ENCODE data around the gene DMGDH. TPM values are rescaled to one million over a fixed set of nuclear protein-coding genes. Genes with fewer than 3 reads are reported as not detected.

The DMGDH gene
- total RNA-seq, 1 donor from 2014 or later, result 1.1 TPM

DNA sequence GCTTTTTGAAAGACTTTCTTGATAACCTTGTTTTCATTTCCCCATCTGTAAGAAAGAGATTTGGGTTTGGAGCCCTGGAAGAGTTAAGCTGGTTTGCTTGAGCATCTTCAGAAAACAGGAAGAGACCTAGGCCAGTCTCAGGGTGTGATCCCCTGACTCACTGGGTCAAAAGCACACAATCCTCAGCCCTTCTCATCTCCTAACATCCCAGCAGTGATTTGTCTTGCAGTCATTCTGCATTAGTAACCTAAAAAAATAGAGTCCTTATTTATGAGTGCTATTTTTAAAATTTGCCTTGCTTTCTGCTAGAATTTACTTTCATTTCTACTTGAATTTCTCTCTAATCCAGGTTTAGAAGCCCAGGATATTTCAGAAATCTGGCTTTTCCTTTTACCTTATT lies 68.0 kb downstream of the DMGDH start:
- no peak for DNase-seq (ENCODE audit: extremely low spot score, unreplicated experiment)
- Mint-ChIP-seq H3K27me3 (ENCODE audit: unreplicated experiment) (peaks cover 4% of the 10 kb centered on the region), H3K4me3 (ENCODE audit: unreplicated experiment) (no peak overlapping the region), H3K36me3 (ENCODE audit: unreplicated experiment) (no peaks in the 10 kb centered on the region), H3K4me1 (ENCODE audit: unreplicated experiment) (peaks cover 19% of the 10 kb centered on the region), H3K9me3 (ENCODE audit: unreplicated experiment) (no peaks in the 10 kb centered on the region), H3K27ac (ENCODE audit: unreplicated experiment) (peak overlapping the region; percentile 85)
- TF ChIP-seq, protein P1, sequence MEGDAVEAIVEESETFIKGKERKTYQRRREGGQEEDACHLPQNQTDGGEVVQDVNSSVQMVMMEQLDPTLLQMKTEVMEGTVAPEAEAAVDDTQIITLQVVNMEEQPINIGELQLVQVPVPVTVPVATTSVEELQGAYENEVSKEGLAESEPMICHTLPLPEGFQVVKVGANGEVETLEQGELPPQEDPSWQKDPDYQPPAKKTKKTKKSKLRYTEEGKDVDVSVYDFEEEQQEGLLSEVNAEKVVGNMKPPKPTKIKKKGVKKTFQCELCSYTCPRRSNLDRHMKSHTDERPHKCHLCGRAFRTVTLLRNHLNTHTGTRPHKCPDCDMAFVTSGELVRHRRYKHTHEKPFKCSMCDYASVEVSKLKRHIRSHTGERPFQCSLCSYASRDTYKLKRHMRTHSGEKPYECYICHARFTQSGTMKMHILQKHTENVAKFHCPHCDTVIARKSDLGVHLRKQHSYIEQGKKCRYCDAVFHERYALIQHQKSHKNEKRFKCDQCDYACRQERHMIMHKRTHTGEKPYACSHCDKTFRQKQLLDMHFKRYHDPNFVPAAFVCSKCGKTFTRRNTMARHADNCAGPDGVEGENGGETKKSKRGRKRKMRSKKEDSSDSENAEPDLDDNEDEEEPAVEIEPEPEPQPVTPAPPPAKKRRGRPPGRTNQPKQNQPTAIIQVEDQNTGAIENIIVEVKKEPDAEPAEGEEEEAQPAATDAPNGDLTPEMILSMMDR (IDR thresholded peaks at IDR 0.05), result no peak

DNA sequence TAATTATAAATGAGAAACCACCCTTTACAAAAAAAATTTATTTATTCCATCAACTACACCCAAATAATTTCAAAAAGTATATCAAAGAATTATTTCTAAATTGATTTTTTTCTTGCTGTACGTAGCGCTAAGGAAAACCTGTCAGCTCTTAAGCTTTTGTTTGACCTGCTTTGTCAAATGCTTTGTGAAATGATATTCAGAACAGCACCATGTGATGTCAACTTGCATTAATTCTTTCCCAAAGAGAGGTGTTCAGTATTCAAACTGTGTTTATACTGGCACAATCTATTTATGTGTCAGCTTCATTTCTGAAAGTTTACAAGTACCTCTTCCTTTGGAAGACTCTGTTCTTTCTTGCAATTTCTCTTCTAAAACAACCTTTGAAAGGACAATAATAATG lies 72.4 kb downstream of the DMGDH start:
- DNase-seq (ENCODE audit: extremely low spot score, unreplicated experiment), result no peak

DNA sequence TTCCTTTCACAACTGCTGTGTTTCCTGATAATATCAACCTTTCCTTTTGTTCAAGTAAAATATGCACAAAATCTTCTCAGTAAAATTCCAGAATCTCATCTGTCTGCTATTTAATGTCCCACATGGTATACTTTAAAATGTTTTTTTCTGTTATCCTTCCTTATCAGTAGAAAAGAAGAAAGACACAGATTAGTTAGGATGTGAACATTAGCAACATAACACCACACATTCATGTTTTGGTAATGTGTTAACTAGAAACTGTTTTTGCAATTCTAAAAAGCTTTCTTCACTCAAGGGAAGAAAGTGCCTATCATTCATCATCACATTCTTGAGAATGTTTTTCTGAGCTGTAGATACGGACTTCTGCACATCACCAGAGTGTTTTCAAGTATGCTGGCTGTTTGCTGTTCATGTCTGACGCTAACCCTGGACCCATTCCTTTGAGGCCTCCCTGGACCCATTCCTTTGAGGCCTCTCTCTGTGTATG lies 73.9 kb downstream of the DMGDH start:
- DNase-seq (ENCODE audit: extremely low spot score, unreplicated experiment), result no peak
- TF ChIP-seq, protein P1 (IDR thresholded peaks at IDR 0.05), result no peak
- no peaks in the 10 kb centered on the region for H3K27me3 Mint-ChIP-seq (ENCODE audit: unreplicated experiment)
- H3K27ac Mint-ChIP-seq (ENCODE audit: unreplicated experiment), result no peak overlapping the region
- peaks cover 7% of the 10 kb centered on the region for H3K9me3 Mint-ChIP-seq (ENCODE audit: unreplicated experiment)
- H3K4me1 Mint-ChIP-seq (ENCODE audit: unreplicated experiment), result no peaks in the 10 kb centered on the region
- H3K4me3 Mint-ChIP-seq (ENCODE audit: unreplicated experiment), result no peak overlapping the region
- H3K36me3 Mint-ChIP-seq (ENCODE audit: unreplicated experiment), result no peaks in the 10 kb centered on the region

More for the DNA sequence above, 72.4 kb downstream of the DMGDH start:
- TF ChIP-seq, protein P1 (IDR thresholded peaks at IDR 0.05), result no peak
- H3K9me3 Mint-ChIP-seq (ENCODE audit: unreplicated experiment), result peaks cover 7% of the 10 kb centered on the region
- H3K4me3 Mint-ChIP-seq (ENCODE audit: unreplicated experiment), result no peak overlapping the region
- H3K27me3 Mint-ChIP-seq (ENCODE audit: unreplicated experiment), result no peaks in the 10 kb centered on the region
- no peak overlapping the region for H3K27ac Mint-ChIP-seq (ENCODE audit: unreplicated experiment)
- H3K4me1 Mint-ChIP-seq (ENCODE audit: unreplicated experiment), result peaks cover 12% of the 10 kb centered on the region
- no peaks in the 10 kb centered on the region for H3K36me3 Mint-ChIP-seq (ENCODE audit: unreplicated experiment)

DNA sequence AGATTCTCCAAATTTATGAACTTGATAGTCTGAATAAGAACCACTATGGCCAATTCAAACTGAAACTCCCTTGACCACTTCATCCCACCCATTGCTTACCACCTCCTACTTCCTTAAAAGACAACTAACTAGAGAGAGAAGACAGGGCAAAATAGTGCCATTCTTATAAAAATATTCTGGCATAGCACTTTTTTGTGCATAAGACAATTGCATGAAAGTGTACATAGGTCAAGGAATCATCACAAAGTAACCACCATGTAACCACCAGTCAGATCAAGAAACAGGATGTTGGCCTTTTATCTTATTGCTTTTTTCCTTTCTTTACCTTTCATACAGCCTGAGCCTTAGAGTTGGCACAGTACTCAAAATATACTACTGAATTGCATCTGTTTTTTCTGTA lies 76.3 kb downstream of the DMGDH start:
- no peaks in the 10 kb centered on the region for H3K36me3 Mint-ChIP-seq (ENCODE audit: unreplicated experiment)
- H3K4me3 Mint-ChIP-seq (ENCODE audit: unreplicated experiment), result no peak overlapping the region
- no peak for DNase-seq (ENCODE audit: extremely low spot score, unreplicated experiment)
- no peak overlapping the region for H3K27ac Mint-ChIP-seq (ENCODE audit: unreplicated experiment)
- H3K27me3 Mint-ChIP-seq (ENCODE audit: unreplicated experiment), result no peaks in the 10 kb centered on the region
- H3K4me1 Mint-ChIP-seq (ENCODE audit: unreplicated experiment), result no peaks in the 10 kb centered on the region
- peaks cover 7% of the 10 kb centered on the region for H3K9me3 Mint-ChIP-seq (ENCODE audit: unreplicated experiment)
- TF ChIP-seq, protein P1 (IDR thresholded peaks at IDR 0.05), result no peak

DNA sequence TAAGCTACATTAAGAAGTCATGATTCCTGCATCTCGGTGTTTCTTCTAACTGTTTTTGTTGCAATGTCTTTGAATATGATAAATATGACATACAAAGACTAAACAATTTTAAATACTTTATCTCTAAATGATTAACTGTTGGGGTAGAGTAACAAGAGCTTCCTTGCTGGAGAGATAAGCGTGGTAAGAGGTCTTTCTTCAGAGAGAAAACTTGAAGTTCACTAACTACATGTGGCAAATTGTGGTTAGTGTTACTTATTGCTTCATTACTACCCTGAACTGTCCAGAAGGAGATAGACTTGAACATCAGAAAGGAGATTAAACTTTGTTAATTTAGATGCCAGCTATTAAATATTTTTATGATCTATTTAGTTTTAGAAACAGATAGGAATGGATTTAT lies 77.3 kb downstream of the DMGDH start:
- TF ChIP-seq, protein P1 (IDR thresholded peaks at IDR 0.05), result no peak
- peaks cover 7% of the 10 kb centered on the region for H3K9me3 Mint-ChIP-seq (ENCODE audit: unreplicated experiment)
- DNase-seq (ENCODE audit: extremely low spot score, unreplicated experiment), result no peak
- H3K4me1 Mint-ChIP-seq (ENCODE audit: unreplicated experiment), result no peaks in the 10 kb centered on the region
- no peak overlapping the region for H3K4me3 Mint-ChIP-seq (ENCODE audit: unreplicated experiment)
- no peak overlapping the region for H3K27ac Mint-ChIP-seq (ENCODE audit: unreplicated experiment)
- no peaks in the 10 kb centered on the region for H3K27me3 Mint-ChIP-seq (ENCODE audit: unreplicated experiment)
- H3K36me3 Mint-ChIP-seq (ENCODE audit: unreplicated experiment), result no peaks in the 10 kb centered on the region

All from osteocyte (in vitro differentiated cells).